OCI-LY7 (cell line): Measurements from ENCODE around the gene HMCN1.

Source experiments
- CTCF ChIP-seq: fragments of 200-600 bp; sonication (generic); conservative IDR thresholded peaks from 2 replicates; pipeline ENCODE4 v1.5.1; 2014; ENCODE audit warnings: mild to moderate bottlenecking, antibody characterized with exemption, low read length, moderate library complexity, mixed read lengths
- EZH2phosphoT487 ChIP-seq: fragments of 200-600 bp; sonication (generic); IDR thresholded peaks from 2 replicates; pipeline ENCODE4 v1.6.1; 2018; ENCODE audit warnings: low read depth, borderline replicate concordance, mild to moderate bottlenecking, mixed run types, antibody characterized with exemption, low read length, moderate library complexity, mixed read lengths

GRCh38 chr1:186033847-186034271 lies 299.7 kb downstream of the HMCN1 start:
- TF ChIP-seq CTCF (no peak), EZH2phosphoT487 (no peak)
